ENCODE data around the gene VMAC. TPM values are rescaled to one million over a fixed set of nuclear protein-coding genes. Genes with fewer than 3 reads are reported as not detected.

Gene VMAC
- total RNA-seq, 1 donor from 2014 or later: 3.9 TPM

- H3K9me3 Mint-ChIP-seq (ENCODE audit: unreplicated experiment): no peaks in the 10 kb centered on the region
- Histone ChIP-seq H2AFZ (ENCODE audit: low read depth, low read length) (no peak overlapping the region), H3K9me3 (ENCODE audit: insufficient read depth, low read depth, low read length) (no peaks in the 10 kb centered on the region), H3K9ac (ENCODE audit: low read length) (no peak overlapping the region), H3K79me2 (ENCODE audit: insufficient read depth, low read length) (no peaks in the 10 kb centered on the region), H3K4me2 (ENCODE audit: low read length) (no peak overlapping the region), H3K27me3 (ENCODE audit: insufficient read depth, low read length) (no peaks in the 10 kb centered on the region), H3K4me3 (ENCODE audit: insufficient read depth, low read depth, low read length) (no peak overlapping the region), H3K4me1 (ENCODE audit: insufficient read depth, low read length) (peaks cover 5% of the 10 kb centered on the region), H3K36me3 (ENCODE audit: insufficient read depth, low read length) (peaks cover 11% of the 10 kb centered on the region), H3K27ac (ENCODE audit: low read depth, low read length) (no peak overlapping the region), H4K20me1 (ENCODE audit: insufficient read depth, low read length) (no peaks in the 10 kb centered on the region)
- DNase-seq (ENCODE audit: low read depth): no peak
- TF ChIP-seq CTCF (IDR thresholded peaks at IDR 0.05; ENCODE audit: insufficient read depth, low read depth, low read length) (no peak), EZH2 (IDR thresholded peaks at IDR 0.05; ENCODE audit: insufficient read depth, low read length) (no peak)
- peaks cover 8% of the 10 kb centered on the region for H3K36me3 Mint-ChIP-seq (ENCODE audit: low read depth, unreplicated experiment)
- no peak overlapping the region for H3K4me3 Mint-ChIP-seq (ENCODE audit: unreplicated experiment)
- no peaks in the 10 kb centered on the region for H3K27me3 Mint-ChIP-seq (ENCODE audit: low read depth, unreplicated experiment)
- no peaks in the 10 kb centered on the region for H3K4me1 Mint-ChIP-seq (ENCODE audit: low read depth, unreplicated experiment)
- FAIRE-seq: no peak
- H3K27ac Mint-ChIP-seq (ENCODE audit: unreplicated experiment): no peak overlapping the region
Measured at GRCh38 chr19:5917431-5918107, 12.9 kb downstream of the VMAC start.

GRCh38 chr19:5918463-5919079 is 13.9 kb downstream of the VMAC start:
- no peaks in the 10 kb centered on the region for H3K9me3 ChIP-seq (ENCODE audit: insufficient read depth, low read depth, low read length)
- H3K36me3 ChIP-seq (ENCODE audit: insufficient read depth, low read length): peaks cover 11% of the 10 kb centered on the region
- no peaks in the 10 kb centered on the region for H3K4me1 Mint-ChIP-seq (ENCODE audit: low read depth, unreplicated experiment)
- H3K4me2 ChIP-seq (ENCODE audit: low read length): no peak overlapping the region
- no peaks in the 10 kb centered on the region for H3K79me2 ChIP-seq (ENCODE audit: insufficient read depth, low read length)
- no peaks in the 10 kb centered on the region for H4K20me1 ChIP-seq (ENCODE audit: insufficient read depth, low read length)
- TF ChIP-seq EZH2 (IDR thresholded peaks at IDR 0.05; ENCODE audit: insufficient read depth, low read length) (no peak), CTCF (IDR thresholded peaks at IDR 0.05; ENCODE audit: insufficient read depth, low read depth, low read length) (no peak)
- no peak overlapping the region for H3K9ac ChIP-seq (ENCODE audit: low read length)
- no peaks in the 10 kb centered on the region for H3K27me3 ChIP-seq (ENCODE audit: insufficient read depth, low read length)
- H3K27ac Mint-ChIP-seq (ENCODE audit: unreplicated experiment): no peak overlapping the region
- no peaks in the 10 kb centered on the region for H3K9me3 Mint-ChIP-seq (ENCODE audit: unreplicated experiment)
- no peak overlapping the region for H3K4me3 Mint-ChIP-seq (ENCODE audit: unreplicated experiment)
- FAIRE-seq (no peak), DNase-seq (ENCODE audit: low read depth) (no peak)
- H3K27me3 Mint-ChIP-seq (ENCODE audit: low read depth, unreplicated experiment): no peaks in the 10 kb centered on the region
- no peak overlapping the region for H3K4me3 ChIP-seq (ENCODE audit: insufficient read depth, low read depth, low read length)
- H2AFZ ChIP-seq (ENCODE audit: low read depth, low read length): no peak overlapping the region
- peaks cover 5% of the 10 kb centered on the region for H3K4me1 ChIP-seq (ENCODE audit: insufficient read depth, low read length)
- H3K27ac ChIP-seq (ENCODE audit: low read depth, low read length): no peak overlapping the region
- peaks cover 8% of the 10 kb centered on the region for H3K36me3 Mint-ChIP-seq (ENCODE audit: low read depth, unreplicated experiment)
